NCI-H1417 treated with DMSO at 0.1 percent for 48 hours (cell line): ENCODE results near the gene SRGAP2C.
"Not testable (repeated sequence)": the region's sequence is repeated elsewhere in the genome, so short reads cannot be mapped to it uniquely, and the experiment has no call there.

Source experiments
- DNase-seq: peaks from one replicate; lab custom pipeline; 2025; lab: John Stamatoyannopoulos, UW

Gene SRGAP2C

GRCh38 chr1:121184290-121185127 is at the start of gene SRGAP2C, which contains the start of gene FAM72B:
SRGAP2C (plus strand) TSS chr1:121184975; CDS start chr1:121187447, 2,472 bp downstream.
FAM72B (minus strand) TSS chr1:121184340; CDS start chr1:121183489, 851 bp downstream.
- DNase-seq: peak; percentile 98

DNA sequence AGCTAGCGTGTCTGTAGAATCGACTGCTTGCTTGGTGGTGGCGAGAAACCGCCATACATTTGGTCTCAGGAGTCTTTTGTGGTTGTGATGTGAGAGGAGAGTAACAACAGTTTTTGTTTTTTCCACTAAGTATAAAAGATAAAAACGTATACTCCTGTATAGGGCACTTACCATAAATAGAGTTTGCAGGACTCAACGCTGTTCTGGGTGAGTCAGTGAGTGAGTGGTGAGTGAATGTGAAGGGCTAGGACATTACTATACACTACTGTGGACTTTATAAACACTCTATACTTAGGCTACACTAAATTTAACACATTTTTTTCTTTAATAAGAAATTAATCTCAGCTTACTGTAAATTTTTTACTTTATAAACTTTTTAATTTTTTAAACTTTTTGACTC is 44.4 kb upstream of the SRGAP2C start:
- DNase-seq: not testable (repeated sequence)

DNA sequence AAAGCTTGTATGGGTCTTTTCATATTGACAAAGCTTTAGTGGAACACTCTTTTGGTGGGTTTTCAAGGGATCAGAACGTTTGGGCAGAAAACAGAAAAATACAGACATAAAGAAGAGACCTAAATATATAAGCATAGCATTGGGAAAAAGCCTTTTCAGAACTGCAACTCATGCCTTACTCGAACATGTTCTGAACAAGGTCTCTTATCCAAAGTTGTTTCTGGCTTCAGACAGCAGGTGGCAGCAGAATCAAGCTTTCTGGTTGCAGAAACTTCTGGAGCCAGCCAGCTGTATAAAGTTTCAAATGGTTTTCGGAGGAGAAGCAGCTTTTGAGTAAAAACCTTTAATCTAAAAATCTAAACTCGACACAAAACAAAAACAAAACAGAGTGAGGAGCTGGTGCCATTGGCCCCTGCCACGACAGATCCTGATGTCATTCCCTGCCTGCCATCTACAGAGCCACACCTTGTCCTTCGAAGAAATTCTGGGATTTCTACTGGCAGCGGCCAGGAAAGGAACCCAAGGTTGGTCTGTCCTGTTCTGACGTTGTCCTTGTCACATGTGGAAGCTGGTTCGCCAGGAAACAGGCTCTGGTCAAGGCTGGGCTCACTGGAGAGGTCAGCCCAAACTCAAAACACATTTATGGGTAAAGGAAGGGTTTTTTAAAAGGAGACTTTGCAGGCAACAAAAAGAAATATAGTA is 36.1 kb upstream of the SRGAP2C start:
- not testable (repeated sequence) for DNase-seq

DNA sequence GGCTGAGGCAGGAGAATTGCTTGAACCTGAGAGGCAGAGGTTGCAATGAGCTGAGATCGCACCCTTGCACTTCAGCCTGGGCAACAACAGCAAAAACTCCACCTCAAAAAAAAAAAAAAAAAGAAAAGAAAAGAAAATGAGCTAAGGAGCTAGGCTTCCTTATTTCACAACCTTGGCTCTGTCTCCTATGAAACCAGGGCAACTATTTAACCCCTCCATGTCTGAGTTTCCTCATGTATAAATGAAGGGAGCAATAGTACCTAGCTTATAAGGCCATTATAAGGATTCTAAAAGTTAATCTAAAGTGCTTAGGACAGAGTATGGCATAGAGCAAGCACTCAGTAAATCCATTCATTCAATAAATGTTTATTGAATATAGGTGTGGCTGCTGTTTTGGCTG is 33.5 kb upstream of the SRGAP2C start:
- DNase-seq: not testable (repeated sequence)

DNA sequence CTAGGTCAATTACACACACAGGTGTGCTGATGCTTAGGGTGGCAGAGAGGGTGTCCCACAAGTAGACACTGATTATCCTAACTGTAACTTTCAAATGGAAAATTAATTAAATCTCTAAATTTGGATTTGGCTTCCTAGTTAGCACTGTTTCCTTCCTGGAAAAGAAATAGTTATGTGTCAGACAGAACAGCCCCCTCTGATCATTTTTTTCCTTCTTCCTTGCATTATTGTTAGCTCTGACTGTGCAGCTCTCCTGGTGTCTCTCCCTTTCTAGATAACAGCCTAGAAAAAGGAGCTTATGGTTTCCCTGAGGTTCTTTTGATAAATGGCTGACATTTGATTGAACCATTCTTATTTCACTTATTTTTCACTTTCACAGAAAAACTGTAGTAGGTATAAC is 32.0 kb upstream of the SRGAP2C start:
- not testable (repeated sequence) for DNase-seq

DNA sequence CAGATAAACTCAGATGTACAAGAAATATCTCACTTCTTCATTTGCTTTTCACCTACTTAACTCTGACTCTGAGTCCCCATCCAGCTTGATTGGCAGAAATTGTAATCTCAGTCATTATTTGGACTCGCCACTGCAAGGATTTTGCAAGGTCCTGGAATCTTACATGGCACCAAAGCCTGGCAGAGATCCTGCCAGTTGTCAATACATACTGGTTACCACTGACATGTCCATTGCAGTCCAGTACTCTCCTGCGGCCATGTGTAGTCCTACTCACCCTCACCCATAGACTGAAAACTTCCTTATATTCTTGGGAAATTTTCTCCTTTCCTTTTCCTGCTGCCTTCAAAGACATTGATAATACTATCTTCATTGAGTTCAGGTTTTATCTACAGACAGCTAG is 30.0 kb upstream of the SRGAP2C start:
- DNase-seq: not testable (repeated sequence)

GRCh38 chr1:121155671-121156358 is 29.0 kb upstream of the SRGAP2C start:
- not testable (repeated sequence) for DNase-seq

DNA sequence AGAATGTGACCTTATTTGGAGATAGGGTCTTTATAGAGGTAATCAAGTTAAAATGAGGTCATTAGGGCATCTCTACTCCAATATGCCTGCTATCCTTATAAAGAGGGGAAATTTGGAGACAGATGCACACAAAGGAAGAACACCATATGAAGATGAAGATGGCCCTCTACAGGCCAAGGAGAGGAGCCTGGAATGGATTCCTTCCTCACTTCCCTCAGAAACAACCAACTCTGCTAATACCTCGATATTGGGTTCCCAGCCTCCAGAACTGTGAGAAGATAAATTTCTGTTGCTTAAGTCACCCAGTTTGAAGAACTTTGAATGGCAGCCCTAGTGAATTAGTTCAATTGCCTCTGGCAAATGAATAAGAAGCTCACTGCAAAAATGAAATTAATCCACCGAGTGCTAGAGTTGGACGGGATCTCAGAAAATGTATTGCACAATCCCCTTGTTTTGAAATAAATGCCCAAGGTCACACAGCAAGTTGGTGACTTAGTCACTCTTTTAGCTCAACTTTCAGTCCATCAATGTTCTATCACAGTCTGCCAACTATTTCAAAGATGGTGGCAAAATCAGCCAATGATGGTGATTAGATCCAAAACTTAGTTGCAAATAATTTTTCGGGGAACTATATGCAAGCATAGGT is 27.7 kb upstream of the SRGAP2C start:
- not testable (repeated sequence) for DNase-seq

DNA sequence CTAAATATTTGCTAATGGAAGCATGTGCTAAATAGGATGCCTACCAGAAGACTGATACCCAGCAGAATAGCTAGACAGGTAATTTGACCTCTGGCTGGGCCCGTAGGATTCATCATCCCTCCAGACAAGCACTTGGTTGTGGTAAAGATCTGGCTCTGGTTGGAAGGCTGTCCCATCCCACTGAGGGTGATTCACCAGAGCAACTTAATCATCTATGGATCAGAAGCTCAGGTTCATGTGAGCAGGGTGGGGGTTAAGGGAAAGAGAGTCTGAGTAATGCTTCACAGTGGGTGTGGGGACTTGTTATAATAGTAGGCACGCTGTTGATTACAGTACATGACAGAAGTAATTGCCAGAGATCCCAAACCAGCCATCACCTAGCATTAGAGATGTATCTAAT is 27.2 kb upstream of the SRGAP2C start:
- DNase-seq: not testable (repeated sequence)

DNA sequence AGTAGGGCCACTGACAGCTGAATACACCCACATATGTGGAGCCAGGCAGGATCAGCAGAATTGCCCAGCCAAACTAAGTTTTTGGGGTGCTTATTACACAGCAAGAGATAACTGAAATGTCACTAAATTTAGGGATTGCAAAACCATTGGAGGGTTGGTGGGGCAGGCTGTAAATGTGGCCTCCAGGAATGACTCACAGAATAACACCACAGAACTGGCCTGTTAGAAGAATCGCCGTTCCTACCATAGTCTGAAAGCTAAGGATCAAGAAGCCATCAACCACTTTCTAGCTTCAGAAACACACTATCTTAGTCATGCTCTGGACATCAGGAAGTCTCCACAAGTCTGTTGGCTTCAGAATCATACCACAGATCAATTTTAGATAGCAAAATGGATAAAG is 24.7 kb upstream of the SRGAP2C start:
- not testable (repeated sequence) for DNase-seq

- not testable (repeated sequence) for DNase-seq
Observed at GRCh38 chr1:121161199-121161901, 23.4 kb upstream of the SRGAP2C start.

DNA sequence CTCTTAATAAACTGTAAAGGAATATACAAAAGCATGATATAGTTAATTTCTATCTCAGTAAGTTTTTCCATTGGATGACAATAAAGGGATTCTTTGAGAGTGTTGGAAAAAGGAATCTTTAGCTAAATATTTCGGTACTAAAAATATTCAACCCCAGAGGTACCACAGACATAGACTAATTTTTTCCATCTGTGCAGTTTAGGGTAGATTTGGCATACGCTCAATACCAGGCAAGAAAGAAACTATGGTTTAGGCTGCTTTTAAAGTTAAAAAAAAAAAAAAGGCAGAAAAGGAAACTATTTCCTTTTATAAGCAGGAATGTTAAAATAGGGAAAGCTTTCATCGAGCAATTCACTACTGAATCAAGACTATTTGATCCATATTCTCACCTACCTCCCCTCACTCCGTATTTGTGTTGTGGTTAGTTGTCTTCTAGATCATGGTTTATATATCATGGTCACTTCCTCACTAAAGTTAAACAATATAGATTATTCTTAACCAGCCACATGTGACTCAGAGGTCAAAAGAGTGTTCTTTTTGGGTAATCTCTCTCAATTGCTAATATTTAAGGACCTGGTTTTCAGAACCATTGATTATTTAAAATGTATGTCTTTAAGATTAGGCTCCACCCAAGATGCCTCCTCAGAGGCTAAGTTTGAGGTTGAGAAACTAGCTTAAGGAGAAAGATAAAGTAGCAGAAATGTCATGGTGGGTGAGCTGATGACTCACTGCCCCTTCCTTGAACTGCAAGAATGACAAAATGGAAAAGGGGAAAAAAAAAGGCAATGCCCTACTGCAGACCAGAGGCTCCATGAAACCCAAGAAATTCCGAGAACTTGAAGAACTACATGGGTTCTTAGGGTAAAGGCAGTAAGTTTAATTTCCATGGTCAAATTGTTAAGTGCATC is 20.7 kb upstream of the SRGAP2C start:
- not testable (repeated sequence) for DNase-seq

GRCh38 chr1:121165296-121165695 is 19.5 kb upstream of the SRGAP2C start:
- not testable (repeated sequence) for DNase-seq

- not testable (repeated sequence) for DNase-seq
Observed at GRCh38 chr1:121167225-121167738, 17.5 kb upstream of the SRGAP2C start.

- not testable (repeated sequence) for DNase-seq
Observed at GRCh38 chr1:121168152-121168668, 16.6 kb upstream of the SRGAP2C start.

DNA sequence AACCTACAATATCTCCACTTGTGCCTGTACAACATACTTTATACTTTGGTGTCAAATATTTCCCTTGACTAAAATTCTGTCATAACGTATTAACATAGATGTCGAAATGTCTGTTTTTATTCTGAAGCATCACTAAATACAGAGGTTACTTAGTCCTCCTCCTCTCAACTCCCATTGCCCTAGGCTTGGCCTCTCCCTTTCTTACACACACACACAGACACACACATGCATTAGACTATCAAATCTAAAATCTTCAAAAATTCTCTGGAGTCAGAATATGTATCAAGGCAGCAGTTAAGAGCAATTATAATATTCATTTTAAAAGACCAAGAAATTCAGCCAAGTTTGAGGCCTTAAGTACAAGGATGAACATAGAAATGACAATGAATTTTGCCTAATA is 8.1 kb upstream of the SRGAP2C start:
- not testable (repeated sequence) for DNase-seq

DNA sequence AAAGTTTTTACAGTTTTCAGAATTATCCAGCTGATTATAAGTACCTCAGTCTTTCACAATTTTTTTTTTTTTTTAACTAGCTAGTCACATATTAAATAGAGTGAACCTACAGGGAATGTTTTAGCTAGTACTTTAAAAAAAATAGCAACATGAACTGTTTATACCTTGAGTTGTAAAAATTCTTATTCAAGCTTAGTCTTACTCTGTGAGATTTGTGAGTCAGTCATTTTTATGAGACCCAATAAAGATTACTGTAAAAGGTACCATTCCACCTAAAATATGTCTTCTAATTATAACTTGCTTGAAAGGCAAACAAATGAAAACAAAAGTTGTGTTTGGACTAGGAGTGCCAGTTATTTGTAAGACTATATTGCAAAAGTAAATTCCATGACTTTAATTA is 6.6 kb upstream of the SRGAP2C start:
- DNase-seq: not testable (repeated sequence)

DNA sequence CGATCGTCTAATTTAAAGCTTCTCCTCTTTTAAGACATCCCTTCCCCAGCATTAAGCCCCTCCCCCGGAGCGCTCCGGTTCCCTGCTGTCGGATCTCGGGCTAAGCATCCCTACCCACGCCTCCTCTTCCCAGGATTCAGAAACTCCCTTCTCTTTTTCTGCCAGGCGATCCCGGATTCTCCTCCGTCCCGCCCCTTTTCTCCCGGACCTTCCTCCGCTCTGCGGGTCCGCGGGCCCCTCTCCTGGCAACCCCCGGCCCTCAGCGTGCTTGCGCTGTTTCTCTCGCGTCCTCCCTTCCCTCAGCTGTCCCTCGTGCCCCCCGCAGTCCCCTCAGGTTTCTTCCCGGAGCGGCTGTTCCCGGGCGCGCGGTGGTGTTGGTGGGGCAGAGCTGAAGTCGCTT is 908 bp upstream of the SRGAP2C start:
- DNase-seq: not testable (repeated sequence)

DNA sequence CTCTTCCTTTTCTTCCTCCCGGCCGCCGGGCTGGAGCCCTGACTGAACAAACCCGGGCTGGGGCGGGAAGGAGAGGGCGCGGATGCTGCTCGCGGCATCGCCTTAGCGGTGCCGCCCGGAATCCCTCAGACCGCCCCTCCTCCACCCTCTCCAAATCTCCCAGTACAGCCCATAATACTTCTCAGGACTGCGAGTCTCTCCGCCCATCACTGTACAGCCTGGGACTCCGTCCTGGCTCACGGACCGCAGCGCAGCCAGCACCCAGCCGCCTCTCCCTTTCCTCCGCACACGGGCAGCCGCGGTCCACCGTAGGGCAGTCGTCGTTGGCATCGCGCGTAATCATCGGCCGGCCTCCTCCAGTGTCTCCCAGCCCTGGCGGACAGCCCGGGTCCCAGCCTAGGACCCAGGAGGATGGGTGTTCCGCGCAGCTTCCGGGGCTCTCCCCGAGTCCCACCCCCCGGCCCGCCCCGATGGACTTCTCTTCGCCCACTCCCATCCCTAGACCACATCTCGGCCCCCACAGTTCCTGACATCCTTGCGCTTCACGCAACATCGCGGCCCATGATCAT is 449 bp downstream of the SRGAP2C start:
- DNase-seq: not testable (repeated sequence)
